ENCODE results near the gene EIF1AD.
"Not testable (repeated sequence)": the region's sequence is repeated elsewhere in the genome, so short reads cannot be mapped to it uniquely, and the experiment has no call there.

The EIF1AD gene

GRCh38 chr11:66001942-66002647 is at the start of gene EIF1AD, which contains the start of gene BANF1:
EIF1AD (minus strand) TSS chr11:66002157; CDS start chr11:66000389, 1,768 bp downstream.
BANF1 (plus strand) TSS chr11:66002503; CDS start chr11:66003251, 748 bp downstream.
- peak in 1 of 2 experiments; percentile 90 for DNase-seq

GRCh38 chr11:66051371-66051765 is 49.4 kb upstream of the EIF1AD start:
- DNase-seq, result no peak

GRCh38 chr11:66050581-66051231 is 48.7 kb upstream of the EIF1AD start:
- no peak for DNase-seq

- no peak for DNase-seq
These were observed 46.8 kb upstream of the EIF1AD start, which contains the start of gene GAL3ST3 for GRCh38 chr11:66048547-66049323. GAL3ST3 (minus strand) TSS chr11:66049161; CDS start chr11:66045415, 3,746 bp downstream.

GRCh38 chr11:66047541-66048365 is 45.8 kb upstream of the EIF1AD start:
- DNase-seq, result no peak

GRCh38 chr11:66046901-66047300 is 44.9 kb upstream of the EIF1AD start:
- no peak for DNase-seq

GRCh38 chr11:66045177-66045639 is 43.3 kb upstream of the EIF1AD start:
- no peak for DNase-seq

- no peak for DNase-seq
These were observed 42.8 kb upstream of the EIF1AD start for GRCh38 chr11:66044757-66045156.

- no peak for DNase-seq
These were observed 41.3 kb upstream of the EIF1AD start for GRCh38 chr11:66042996-66043906.

GRCh38 chr11:66042227-66042995 is 40.5 kb upstream of the EIF1AD start:
- no peak for DNase-seq

- no peak for DNase-seq
These were observed 37.8 kb upstream of the EIF1AD start for GRCh38 chr11:66039765-66040164.

- DNase-seq, result no peak
These were observed 35.4 kb upstream of the EIF1AD start for GRCh38 chr11:66037327-66037726.

GRCh38 chr11:66036334-66036710 is 34.4 kb upstream of the EIF1AD start:
- no peak for DNase-seq

GRCh38 chr11:66035653-66036333 is 33.8 kb upstream of the EIF1AD start:
- DNase-seq, result no peak

GRCh38 chr11:66032957-66033735 is 31.2 kb upstream of the EIF1AD start:
- no peak for DNase-seq

GRCh38 chr11:66026017-66026529 is 24.1 kb upstream of the EIF1AD start, which contains the start of gene CATSPER1:
CATSPER1 (minus strand) TSS chr11:66026479; CDS start chr11:66026379, 100 bp downstream.
- no peak for DNase-seq

GRCh38 chr11:66023186-66023440 is 21.2 kb upstream of the EIF1AD start:
- DNase-seq, result not testable (repeated sequence)

- DNase-seq, result no peak
These were observed 20.6 kb upstream of the EIF1AD start for GRCh38 chr11:66022401-66023185.
